ENCODE results near the gene SMOC2. TPM values are rescaled to one million over a fixed set of nuclear protein-coding genes. Genes with fewer than 3 reads are reported as not detected.
"Not testable (repeated sequence)": the region's sequence is repeated elsewhere in the genome, so short reads cannot be mapped to it uniquely, and the experiment has no call there.

SMOC2 gene
- total and polyA plus RNA-seq, 2 experiments from 2014 or later = 1.9 to 3.2 TPM

DNA sequence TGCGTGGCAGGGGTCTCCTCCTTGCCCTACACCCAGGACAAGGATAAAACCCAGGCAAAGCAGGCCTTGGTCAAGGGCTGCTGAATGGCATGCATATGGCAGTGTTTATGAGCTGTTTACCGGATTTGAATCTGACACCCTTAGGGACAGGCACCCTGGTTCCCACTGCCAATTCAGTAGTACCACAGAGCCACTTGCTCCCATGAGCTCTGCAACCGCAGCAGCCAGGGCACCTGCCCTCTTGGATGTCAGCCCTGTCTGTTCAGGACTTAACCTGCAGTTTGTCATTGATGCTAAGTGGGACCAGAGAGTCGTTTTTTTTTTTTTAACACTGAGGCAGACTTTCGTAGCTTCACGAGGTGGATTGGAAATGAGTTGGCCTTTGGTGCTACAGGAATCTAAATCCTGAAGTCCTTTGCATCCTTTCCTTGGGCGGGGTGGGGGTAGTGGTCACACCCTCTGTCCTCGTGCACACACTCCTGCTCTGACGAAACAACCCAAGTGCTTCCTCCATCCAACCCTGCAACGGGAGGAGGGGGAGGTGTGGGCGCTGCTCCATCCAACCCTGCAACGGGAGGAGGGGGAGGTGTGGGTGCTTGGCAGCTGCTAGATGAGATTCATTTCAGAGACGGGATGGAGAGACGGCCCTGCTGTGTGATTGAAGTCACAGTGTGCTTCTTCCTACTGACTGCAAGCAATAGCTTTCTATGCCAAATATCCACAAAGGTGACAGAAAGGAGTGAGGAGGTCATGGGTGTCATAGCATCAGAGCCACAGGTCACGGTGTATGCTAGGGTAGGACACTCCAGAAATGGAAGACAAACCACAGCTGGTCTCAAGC, 166.5 kb downstream of the SMOC2 start:
- no peak overlapping the region for H3K27ac ChIP-seq
- H3K4me1 ChIP-seq (ENCODE audit: low read depth) = no peaks in the 10 kb centered on the region
- no peaks in the 10 kb centered on the region for H3K36me3 ChIP-seq
- TF ChIP-seq, protein P1, sequence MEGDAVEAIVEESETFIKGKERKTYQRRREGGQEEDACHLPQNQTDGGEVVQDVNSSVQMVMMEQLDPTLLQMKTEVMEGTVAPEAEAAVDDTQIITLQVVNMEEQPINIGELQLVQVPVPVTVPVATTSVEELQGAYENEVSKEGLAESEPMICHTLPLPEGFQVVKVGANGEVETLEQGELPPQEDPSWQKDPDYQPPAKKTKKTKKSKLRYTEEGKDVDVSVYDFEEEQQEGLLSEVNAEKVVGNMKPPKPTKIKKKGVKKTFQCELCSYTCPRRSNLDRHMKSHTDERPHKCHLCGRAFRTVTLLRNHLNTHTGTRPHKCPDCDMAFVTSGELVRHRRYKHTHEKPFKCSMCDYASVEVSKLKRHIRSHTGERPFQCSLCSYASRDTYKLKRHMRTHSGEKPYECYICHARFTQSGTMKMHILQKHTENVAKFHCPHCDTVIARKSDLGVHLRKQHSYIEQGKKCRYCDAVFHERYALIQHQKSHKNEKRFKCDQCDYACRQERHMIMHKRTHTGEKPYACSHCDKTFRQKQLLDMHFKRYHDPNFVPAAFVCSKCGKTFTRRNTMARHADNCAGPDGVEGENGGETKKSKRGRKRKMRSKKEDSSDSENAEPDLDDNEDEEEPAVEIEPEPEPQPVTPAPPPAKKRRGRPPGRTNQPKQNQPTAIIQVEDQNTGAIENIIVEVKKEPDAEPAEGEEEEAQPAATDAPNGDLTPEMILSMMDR (IDR thresholded peaks at IDR 0.05; ENCODE audit: low read depth, low read length) = no peak
- DNase-seq (ENCODE audit: low read depth in 1 of 2, low spot score in 1 of 2) = no peak
- H3K27me3 ChIP-seq = no peaks in the 10 kb centered on the region
- H3K4me3 ChIP-seq = no peak overlapping the region
- no peaks in the 10 kb centered on the region for H3K9me3 ChIP-seq (ENCODE audit: low read depth)

GRCh38 chr6:168608113-168608400, 167.1 kb downstream of the SMOC2 start:
- TF ChIP-seq, protein P1 (IDR thresholded peaks at IDR 0.05; ENCODE audit: low read depth, low read length) = no peak
- H3K36me3 ChIP-seq = no peaks in the 10 kb centered on the region
- no peaks in the 10 kb centered on the region for H3K9me3 ChIP-seq (ENCODE audit: low read depth)
- no peaks in the 10 kb centered on the region for H3K27me3 ChIP-seq
- H3K4me3 ChIP-seq = no peak overlapping the region
- H3K27ac ChIP-seq = no peak overlapping the region
- no peak for DNase-seq (ENCODE audit: low read depth in 1 of 2, low spot score in 1 of 2)
- no peaks in the 10 kb centered on the region for H3K4me1 ChIP-seq (ENCODE audit: low read depth)

- H3K4me1 ChIP-seq (ENCODE audit: low read depth) = no peaks in the 10 kb centered on the region
- DNase-seq (ENCODE audit: low read depth in 1 of 2, low spot score in 1 of 2) = no peak
- H3K27ac ChIP-seq = no peak overlapping the region
These were observed 168.2 kb downstream of the SMOC2 start for GRCh38 chr6:168609026-168609685.

GRCh38 chr6:168609914-168610490, 169.0 kb downstream of the SMOC2 start:
- Histone ChIP-seq H3K27ac (no peak overlapping the region), H3K9me3 (ENCODE audit: low read depth) (no peaks in the 10 kb centered on the region)

More at GRCh38 chr6:168609026-168609685, 168.2 kb downstream of the SMOC2 start:
- Histone ChIP-seq H3K9me3 (ENCODE audit: low read depth) (no peaks in the 10 kb centered on the region), H3K4me3 (no peak overlapping the region), H3K36me3 (no peaks in the 10 kb centered on the region), H3K27me3 (no peaks in the 10 kb centered on the region)
- TF ChIP-seq, protein P1 (IDR thresholded peaks at IDR 0.05; ENCODE audit: low read depth, low read length) = no peak

GRCh38 chr6:168610966-168611365, 170.0 kb downstream of the SMOC2 start:
- DNase-seq (ENCODE audit: low read depth in 1 of 2, low spot score in 1 of 2); H3K4me1 ChIP-seq (ENCODE audit: low read depth); H3K4me3 ChIP-seq; H3K27ac ChIP-seq; H3K36me3 ChIP-seq; H3K9me3 ChIP-seq (ENCODE audit: low read depth); H3K27me3 ChIP-seq: not testable (repeated sequence)

More at GRCh38 chr6:168609914-168610490, 169.0 kb downstream of the SMOC2 start:
- Histone ChIP-seq H3K27me3 (no peaks in the 10 kb centered on the region), H3K4me3 (no peak overlapping the region), H3K4me1 (ENCODE audit: low read depth) (no peaks in the 10 kb centered on the region), H3K36me3 (no peaks in the 10 kb centered on the region)
- DNase-seq (ENCODE audit: low read depth in 1 of 2, low spot score in 1 of 2) = no peak
- TF ChIP-seq, protein P1 (IDR thresholded peaks at IDR 0.05; ENCODE audit: low read depth, low read length) = no peak

DNA sequence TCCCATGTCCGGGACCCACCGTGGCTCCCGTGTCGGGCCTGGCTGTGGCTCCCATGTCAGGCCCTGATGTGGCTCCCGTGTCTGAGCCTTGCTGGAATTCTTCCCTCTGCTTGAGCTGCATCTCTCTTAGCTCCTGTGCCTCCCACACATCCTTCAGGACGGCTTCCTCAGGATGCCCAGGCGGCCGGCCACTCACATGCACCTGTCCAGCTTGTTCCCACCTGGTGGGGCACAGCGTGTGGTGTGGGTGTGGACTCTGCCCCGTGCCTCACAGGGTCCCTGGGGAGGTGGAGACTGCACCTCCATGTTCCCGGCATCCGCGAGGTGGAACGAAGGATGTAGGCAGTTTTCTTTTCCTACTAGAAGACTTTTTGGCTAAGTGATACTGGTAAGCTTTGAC, 170.7 kb downstream of the SMOC2 start:
- Histone ChIP-seq H3K9me3 (ENCODE audit: low read depth) (no peaks in the 10 kb centered on the region), H3K36me3 (no peaks in the 10 kb centered on the region), H3K4me3 (no peak overlapping the region), H3K27me3 (no peaks in the 10 kb centered on the region), H3K27ac (no peak overlapping the region), H3K4me1 (ENCODE audit: low read depth) (no peaks in the 10 kb centered on the region)
- DNase-seq (ENCODE audit: low read depth in 1 of 2, low spot score in 1 of 2) = no peak
- TF ChIP-seq, protein P1 (IDR thresholded peaks at IDR 0.05; ENCODE audit: low read depth, low read length) = no peak

Data from cardiac muscle cell (in vitro differentiated cells and primary cell).